Measurements from ENCODE around the gene NPC1L1. TPM values are rescaled to one million over a fixed set of nuclear protein-coding genes. Genes with fewer than 3 reads are reported as not detected.

The NPC1L1 gene
- total RNA-seq, 2 donors from 2014 or later: 0.52 TPM; not detected in 1

- 71 to 73% methylated on average over 3 of the region's 3 CpGs for WGBS, 2 donors
Observed at GRCh38 chr7:44549457-44549856, 8.3 kb upstream of the NPC1L1 start.

GRCh38 chr7:44548893-44549292, 7.8 kb upstream of the NPC1L1 start:
- Histone ChIP-seq H3K27ac (no peak overlapping the region), H3K4me3 (no peak overlapping the region), H3K4me1 (no peaks in the 10 kb centered on the region), H3K9me3 (no peaks in the 10 kb centered on the region), H3K27me3 (no peaks in the 10 kb centered on the region), H3K36me3 (replicated peaks in 1 of 2; ENCODE audit: insufficient read depth in 1 of 2, low read depth in 2 of 2) (no peaks in the 10 kb centered on the region)
- TF ChIP-seq CTCF (IDR thresholded peaks at IDR 0.05) (no peak), POLR2A (IDR thresholded peaks at IDR 0.05) (no peak)
- DNase-seq (no peak), ATAC-seq (no peak)
- WGBS, 2 donors: 80 to 92% methylated on average over 3 of the region's 3 CpGs
- intact Hi-C loops (cut with DNase I): no loop called here

More at GRCh38 chr7:44549457-44549856, 8.3 kb upstream of the NPC1L1 start:
- Histone ChIP-seq H3K4me1 (no peaks in the 10 kb centered on the region), H3K27ac (no peak overlapping the region), H3K9me3 (no peaks in the 10 kb centered on the region), H3K27me3 (no peaks in the 10 kb centered on the region), H3K4me3 (no peak overlapping the region), H3K36me3 (replicated peaks in 1 of 2; ENCODE audit: insufficient read depth in 1 of 2, low read depth in 2 of 2) (no peaks in the 10 kb centered on the region)
- ATAC-seq (no peak), DNase-seq (no peak)
- no peak for TF ChIP-seq CTCF (IDR thresholded peaks at IDR 0.05)
- TF ChIP-seq POLR2A (IDR thresholded peaks at IDR 0.05): no peak
- intact Hi-C loops (cut with DNase I): no loop called here

- intact Hi-C loops (cut with DNase I): no loop called here
- ATAC-seq (no peak), DNase-seq (no peak)
- no peaks in the 10 kb centered on the region for H3K9me3 ChIP-seq
- WGBS, 2 donors: 10 to 16% methylated on average over 6 of the region's 6 CpGs
- H3K27me3 ChIP-seq: no peaks in the 10 kb centered on the region
- H3K4me3 ChIP-seq: no peak overlapping the region
- H3K36me3 ChIP-seq (replicated peaks in 1 of 2; ENCODE audit: insufficient read depth in 1 of 2, low read depth in 2 of 2): no peaks in the 10 kb centered on the region
- H3K4me1 ChIP-seq: no peaks in the 10 kb centered on the region
- TF ChIP-seq CTCF (IDR thresholded peaks at IDR 0.05): no peak
- no peak for TF ChIP-seq POLR2A (IDR thresholded peaks at IDR 0.05)
- H3K27ac ChIP-seq: no peak overlapping the region
Observed at GRCh38 chr7:44547536-44548231, 6.6 kb upstream of the NPC1L1 start.

GRCh38 chr7:44541876-44542610, 913 bp upstream of the NPC1L1 start:
- DNase-seq (no peak), ATAC-seq (no peak)
- no peak overlapping the region for H3K27ac ChIP-seq
- H3K36me3 ChIP-seq (replicated peaks in 1 of 2; ENCODE audit: insufficient read depth in 1 of 2, low read depth in 2 of 2): no peaks in the 10 kb centered on the region
- 76 to 84% methylated on average over 3 to 6 of the region's 6 CpGs for WGBS, 2 donors
- TF ChIP-seq CTCF (IDR thresholded peaks at IDR 0.05) (no peak), POLR2A (IDR thresholded peaks at IDR 0.05) (no peak)
- H3K9me3 ChIP-seq: no peaks in the 10 kb centered on the region
- H3K4me1 ChIP-seq: no peaks in the 10 kb centered on the region
- no peaks in the 10 kb centered on the region for H3K27me3 ChIP-seq
- H3K4me3 ChIP-seq: no peak overlapping the region
- intact Hi-C loops (cut with DNase I): no loop called here
